Measurements from ENCODE around the gene BLOC1S4. TPM values are rescaled to one million over a fixed set of nuclear protein-coding genes. Genes with fewer than 3 reads are reported as not detected.
A peak's percentile ranks its signal among the peaks of the same experiment; 100 is the strongest.

The BLOC1S4 gene
- total and polyA plus RNA-seq, 2 experiments from 2014 or later, result 23.9 to 35.2 TPM

DNA sequence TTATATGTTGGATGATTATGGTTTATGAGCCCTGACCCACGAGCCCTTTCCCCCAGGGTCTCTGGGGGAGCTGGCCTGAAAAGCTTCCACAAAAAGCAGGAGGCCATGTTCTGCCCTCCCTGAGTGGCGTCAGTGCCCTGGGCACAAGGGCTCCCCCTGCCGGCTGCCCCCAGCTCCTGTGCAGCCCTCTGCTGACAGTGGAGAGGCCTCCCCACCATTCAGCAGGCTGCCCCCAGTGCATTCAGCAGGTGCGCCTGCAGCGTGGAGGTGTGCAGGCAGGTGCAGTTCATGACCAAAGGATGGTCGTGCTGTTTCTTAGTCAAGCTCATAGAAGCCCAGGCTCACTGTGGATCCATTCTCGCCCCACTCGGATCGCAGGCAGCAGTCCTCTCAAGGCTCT lies 34.8 kb upstream of the BLOC1S4 start (continued):
- TF ChIP-seq, protein P1, sequence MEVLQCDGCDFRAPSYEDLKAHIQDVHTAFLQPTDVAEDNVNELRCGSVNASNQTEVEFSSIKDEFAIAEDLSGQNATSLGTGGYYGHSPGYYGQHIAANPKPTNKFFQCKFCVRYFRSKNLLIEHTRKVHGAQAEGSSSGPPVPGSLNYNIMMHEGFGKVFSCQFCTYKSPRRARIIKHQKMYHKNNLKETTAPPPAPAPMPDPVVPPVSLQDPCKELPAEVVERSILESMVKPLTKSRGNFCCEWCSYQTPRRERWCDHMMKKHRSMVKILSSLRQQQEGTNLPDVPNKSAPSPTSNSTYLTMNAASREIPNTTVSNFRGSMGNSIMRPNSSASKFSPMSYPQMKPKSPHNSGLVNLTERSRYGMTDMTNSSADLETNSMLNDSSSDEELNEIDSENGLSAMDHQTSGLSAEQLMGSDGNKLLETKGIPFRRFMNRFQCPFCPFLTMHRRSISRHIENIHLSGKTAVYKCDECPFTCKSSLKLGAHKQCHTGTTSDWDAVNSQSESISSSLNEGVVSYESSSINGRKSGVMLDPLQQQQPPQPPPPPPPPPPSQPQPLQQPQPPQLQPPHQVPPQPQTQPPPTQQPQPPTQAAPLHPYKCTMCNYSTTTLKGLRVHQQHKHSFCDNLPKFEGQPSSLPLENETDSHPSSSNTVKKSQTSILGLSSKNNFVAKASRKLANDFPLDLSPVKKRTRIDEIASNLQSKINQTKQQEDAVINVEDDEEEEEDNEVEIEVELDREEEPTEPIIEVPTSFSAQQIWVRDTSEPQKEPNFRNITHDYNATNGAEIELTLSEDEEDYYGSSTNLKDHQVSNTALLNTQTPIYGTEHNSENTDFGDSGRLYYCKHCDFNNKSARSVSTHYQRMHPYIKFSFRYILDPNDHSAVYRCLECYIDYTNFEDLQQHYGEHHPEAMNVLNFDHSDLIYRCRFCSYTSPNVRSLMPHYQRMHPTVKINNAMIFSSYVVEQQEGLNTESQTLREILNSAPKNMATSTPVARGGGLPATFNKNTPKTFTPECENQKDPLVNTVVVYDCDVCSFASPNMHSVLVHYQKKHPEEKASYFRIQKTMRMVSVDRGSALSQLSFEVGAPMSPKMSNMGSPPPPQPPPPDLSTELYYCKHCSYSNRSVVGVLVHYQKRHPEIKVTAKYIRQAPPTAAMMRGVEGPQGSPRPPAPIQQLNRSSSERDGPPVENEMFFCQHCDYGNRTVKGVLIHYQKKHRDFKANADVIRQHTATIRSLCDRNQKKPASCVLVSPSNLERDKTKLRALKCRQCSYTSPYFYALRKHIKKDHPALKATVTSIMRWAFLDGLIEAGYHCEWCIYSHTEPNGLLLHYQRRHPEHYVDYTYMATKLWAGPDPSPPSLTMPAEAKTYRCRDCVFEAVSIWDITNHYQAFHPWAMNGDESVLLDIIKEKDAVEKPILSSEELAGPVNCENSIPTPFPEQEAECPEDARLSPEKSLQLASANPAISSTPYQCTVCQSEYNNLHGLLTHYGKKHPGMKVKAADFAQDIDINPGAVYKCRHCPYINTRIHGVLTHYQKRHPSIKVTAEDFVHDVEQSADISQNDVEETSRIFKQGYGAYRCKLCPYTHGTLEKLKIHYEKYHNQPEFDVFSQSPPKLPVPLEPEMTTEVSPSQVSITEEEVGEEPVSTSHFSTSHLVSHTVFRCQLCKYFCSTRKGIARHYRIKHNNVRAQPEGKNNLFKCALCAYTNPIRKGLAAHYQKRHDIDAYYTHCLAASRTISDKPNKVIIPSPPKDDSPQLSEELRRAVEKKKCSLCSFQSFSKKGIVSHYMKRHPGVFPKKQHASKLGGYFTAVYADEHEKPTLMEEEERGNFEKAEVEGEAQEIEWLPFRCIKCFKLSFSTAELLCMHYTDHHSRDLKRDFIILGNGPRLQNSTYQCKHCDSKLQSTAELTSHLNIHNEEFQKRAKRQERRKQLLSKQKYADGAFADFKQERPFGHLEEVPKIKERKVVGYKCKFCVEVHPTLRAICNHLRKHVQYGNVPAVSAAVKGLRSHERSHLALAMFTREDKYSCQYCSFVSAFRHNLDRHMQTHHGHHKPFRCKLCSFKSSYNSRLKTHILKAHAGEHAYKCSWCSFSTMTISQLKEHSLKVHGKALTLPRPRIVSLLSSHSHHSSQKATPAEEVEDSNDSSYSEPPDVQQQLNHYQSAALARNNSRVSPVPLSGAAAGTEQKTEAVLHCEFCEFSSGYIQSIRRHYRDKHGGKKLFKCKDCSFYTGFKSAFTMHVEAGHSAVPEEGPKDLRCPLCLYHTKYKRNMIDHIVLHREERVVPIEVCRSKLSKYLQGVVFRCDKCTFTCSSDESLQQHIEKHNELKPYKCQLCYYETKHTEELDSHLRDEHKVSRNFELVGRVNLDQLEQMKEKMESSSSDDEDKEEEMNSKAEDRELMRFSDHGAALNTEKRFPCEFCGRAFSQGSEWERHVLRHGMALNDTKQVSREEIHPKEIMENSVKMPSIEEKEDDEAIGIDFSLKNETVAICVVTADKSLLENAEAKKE (CRISPR knock-in tag; IDR thresholded peaks at IDR 0.05), result no peak
- TF ChIP-seq, protein P2, sequence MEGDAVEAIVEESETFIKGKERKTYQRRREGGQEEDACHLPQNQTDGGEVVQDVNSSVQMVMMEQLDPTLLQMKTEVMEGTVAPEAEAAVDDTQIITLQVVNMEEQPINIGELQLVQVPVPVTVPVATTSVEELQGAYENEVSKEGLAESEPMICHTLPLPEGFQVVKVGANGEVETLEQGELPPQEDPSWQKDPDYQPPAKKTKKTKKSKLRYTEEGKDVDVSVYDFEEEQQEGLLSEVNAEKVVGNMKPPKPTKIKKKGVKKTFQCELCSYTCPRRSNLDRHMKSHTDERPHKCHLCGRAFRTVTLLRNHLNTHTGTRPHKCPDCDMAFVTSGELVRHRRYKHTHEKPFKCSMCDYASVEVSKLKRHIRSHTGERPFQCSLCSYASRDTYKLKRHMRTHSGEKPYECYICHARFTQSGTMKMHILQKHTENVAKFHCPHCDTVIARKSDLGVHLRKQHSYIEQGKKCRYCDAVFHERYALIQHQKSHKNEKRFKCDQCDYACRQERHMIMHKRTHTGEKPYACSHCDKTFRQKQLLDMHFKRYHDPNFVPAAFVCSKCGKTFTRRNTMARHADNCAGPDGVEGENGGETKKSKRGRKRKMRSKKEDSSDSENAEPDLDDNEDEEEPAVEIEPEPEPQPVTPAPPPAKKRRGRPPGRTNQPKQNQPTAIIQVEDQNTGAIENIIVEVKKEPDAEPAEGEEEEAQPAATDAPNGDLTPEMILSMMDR (conservative IDR thresholded peaks at IDR 0.05; ENCODE audit: low read depth in 2 of 2), result peak; percentile 29 to 56; a peak in 2 of 4 replicates
- no peak for TF ChIP-seq STAT1 (IDR thresholded peaks at IDR 0.05; ENCODE audit: unreplicated experiment)

DNA sequence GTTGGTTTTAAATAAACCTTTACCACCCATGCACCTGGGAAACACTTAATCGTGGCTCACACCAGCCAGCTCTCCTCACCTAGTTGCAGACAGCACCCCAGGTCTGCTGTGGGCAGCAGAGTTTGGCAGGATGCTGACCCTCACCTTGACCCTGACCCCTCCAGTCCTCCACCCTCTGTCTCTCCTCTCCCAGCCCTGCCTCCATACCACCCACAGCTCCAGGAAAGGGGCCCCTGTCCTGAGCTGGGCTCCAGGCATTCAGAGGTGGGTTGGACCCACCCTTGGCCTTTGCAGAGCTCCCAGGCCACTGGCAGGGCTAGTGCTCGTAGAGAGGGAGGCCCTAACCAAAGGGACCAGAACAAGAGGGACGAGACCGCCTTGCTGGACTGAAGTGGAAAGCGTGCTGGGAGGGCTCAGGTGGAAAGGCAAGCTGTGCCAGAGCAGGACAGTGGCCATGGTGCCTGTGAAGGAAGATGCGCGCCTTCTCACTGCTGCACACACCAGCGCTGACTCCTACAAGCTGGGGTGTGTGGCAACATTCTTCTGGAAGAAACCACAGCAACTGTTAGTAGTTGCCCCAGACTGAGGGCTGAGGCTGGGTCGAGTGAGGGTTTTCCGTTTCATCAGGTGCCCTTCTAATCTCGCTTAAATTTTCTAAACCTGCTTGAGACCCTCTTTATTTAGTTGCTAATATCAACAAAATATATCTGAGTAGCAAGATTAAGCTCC lies 32.9 kb upstream of the BLOC1S4 start:
- H3K27me3 Mint-ChIP-seq (ENCODE audit: insufficient read depth, low read depth, poor library complexity), result peaks cover 16% of the 10 kb centered on the region
- H3K9me2 ChIP-seq (ENCODE audit: insufficient read depth), result no peaks in the 10 kb centered on the region
- H3K4me3 Mint-ChIP-seq, result no peak overlapping the region
- no peak for DNase-seq (ENCODE audit: low spot score)
- H3K79me2 ChIP-seq (replicated peaks; ENCODE audit: insufficient read depth), result no peaks in the 10 kb centered on the region
- H3K27ac ChIP-seq (ENCODE audit: low read depth), result no peak overlapping the region
- no peaks in the 10 kb centered on the region; the same call in 1 of the 2 replicates for H4K20me1 ChIP-seq (replicated peaks; ENCODE audit: insufficient read depth)
- H3K9me3 Mint-ChIP-seq, result peaks cover 14% of the 10 kb centered on the region
- peaks cover 25% of the 10 kb centered on the region for H3K36me3 Mint-ChIP-seq (ENCODE audit: low read depth)
- no peaks in the 10 kb centered on the region for H3K4me1 ChIP-seq (ENCODE audit: insufficient read depth)
- H3K36me3 ChIP-seq (ENCODE audit: insufficient read depth), result no peaks in the 10 kb centered on the region
- TF ChIP-seq EZH2 (IDR thresholded peaks at IDR 0.05; ENCODE audit: low read depth, unreplicated experiment), result no peak
- TF ChIP-seq POLR2AphosphoS5 (IDR thresholded peaks at IDR 0.05; ENCODE audit: low read depth), result no peak
- ATAC-seq, result no peak
- H3K27ac Mint-ChIP-seq, result no peak overlapping the region
- H3F3A ChIP-seq (replicated peaks; ENCODE audit: low read depth), result no peaks in the 10 kb centered on the region
- H2AFZ ChIP-seq, result no peak overlapping the region
- no peak overlapping the region for H3K4me3 ChIP-seq
- H3K4me2 ChIP-seq, result no peak overlapping the region
- H3K27me3 ChIP-seq (ENCODE audit: insufficient read depth), result no peaks in the 10 kb centered on the region
- H3K4me1 Mint-ChIP-seq, result no peaks in the 10 kb centered on the region; the same call in 2 of the 3 replicates

All from GM23338 (cell line).